ENCODE data around the gene AP1G2. TPM values are rescaled to one million over a fixed set of nuclear protein-coding genes. Genes with fewer than 3 reads are reported as not detected.

The AP1G2 gene
- polyA plus RNA-seq, 1 of the 3 experiments (the other 2 are of a cell fraction) = 88.3 TPM

GRCh38 chr14:23531391-23531790, 36.2 kb downstream of the AP1G2 start:
- 90% methylated on average over 10 of the region's 12 CpGs for WGBS (ENCODE audit: low lambda C conversion rate)

More at GRCh38 chr14:23531391-23531790, 36.2 kb downstream of the AP1G2 start:
- Histone ChIP-seq H3K4me2 (no peak overlapping the region), H3K9ac (no peak overlapping the region), H3K9me3 (no peaks in the 10 kb centered on the region), H3K4me1 (ENCODE audit: control insufficient read depth in 1 of 2, insufficient read depth in 2 of 2, low read depth in 1 of 2, low read length in 1 of 2) (peaks cover 0 to 4% of the 10 kb centered on the region in 2 experiments; a peak in 1 of 4 replicates), H2AFZ (ENCODE audit: low read depth) (no peak overlapping the region), H3K4me3 (ENCODE audit: low read depth in 2 of 2, low read length in 1 of 2) (no peak overlapping the region), H3K79me2 (ENCODE audit: insufficient read depth) (no peaks in the 10 kb centered on the region), H3K27me3 (ENCODE audit: insufficient read depth) (no peaks in the 10 kb centered on the region), H3F3A (replicated peaks; ENCODE audit: insufficient read depth) (no peaks in the 10 kb centered on the region), H3K9me2 (no peaks in the 10 kb centered on the region), H4K20me1 (ENCODE audit: insufficient read depth) (no peaks in the 10 kb centered on the region), H3K27ac (ENCODE audit: low read depth in 2 of 2, low read length in 1 of 2) (no peak overlapping the region), H3K36me3 (replicated peaks in 1 of 2; ENCODE audit: control insufficient read depth in 1 of 2, insufficient read depth in 2 of 2, low read length in 1 of 2) (peaks cover 0 to 16% of the 10 kb centered on the region in 2 experiments)
- ChIA-PET POLR2A (interaction anchor here (1.2 kb wide), 1 partner anchor 13 kb away, joined by 3 read pairs; no protein-coding TSS in a partner anchor), CTCF (interaction anchor here (0.7 to 11.4 kb wide), 5 partner anchors 8 to 971 kb away, joined by 3 to 142 read pairs (median 4); no protein-coding TSS in a partner anchor)
- TF ChIP-seq IRF3 (IDR thresholded peaks at IDR 0.05; ENCODE audit: low read depth, low read length) = no peak
- TF ChIP-seq EP300 (IDR thresholded peaks at IDR 0.05; ENCODE audit: borderline replicate concordance in 1 of 2, low read depth in 1 of 2, low read length in 1 of 2) = no peak
- no peak for TF ChIP-seq REST (IDR thresholded peaks at IDR 0.05; ENCODE audit: low read depth, low read length)
- no peak for TF ChIP-seq RCOR1 (IDR thresholded peaks at IDR 0.05; ENCODE audit: low read length)
- TF ChIP-seq POLR2AphosphoS5 (IDR thresholded peaks at IDR 0.05; ENCODE audit: low read depth, low read length) = no peak
- TF ChIP-seq SMC3 (IDR thresholded peaks at IDR 0.05; ENCODE audit: low read depth, low read length) = no peak
- no peak for TF ChIP-seq TEAD4 (IDR thresholded peaks at IDR 0.05; ENCODE audit: borderline replicate concordance, insufficient read depth)
- no peak for TF ChIP-seq FOSL2 (IDR thresholded peaks at IDR 0.05; ENCODE audit: borderline replicate concordance, low read depth)
- TF ChIP-seq RFX5 (IDR thresholded peaks at IDR 0.05; ENCODE audit: low read length) = no peak
- TF ChIP-seq ELF1 (IDR thresholded peaks at IDR 0.05) = no peak
- no peak for TF ChIP-seq USF1 (IDR thresholded peaks at IDR 0.05; ENCODE audit: borderline replicate concordance, low read depth)
- TF ChIP-seq MXI1 (IDR thresholded peaks at IDR 0.05; ENCODE audit: low read depth, low read length) = no peak
- no peak for TF ChIP-seq NRF1 (IDR thresholded peaks at IDR 0.05; ENCODE audit: low read depth, low read length)
- TF ChIP-seq EZH2phosphoT487 (IDR thresholded peaks at IDR 0.05; ENCODE audit: borderline replicate concordance, low read depth) = no peak
- no peak for TF ChIP-seq TCF12 (IDR thresholded peaks at IDR 0.05)
- DNase-seq = no peak
